Esophagus squamous epithelium (tissue), 5 donors: Measurements from ENCODE around the gene TMEM161B. TPM values are rescaled to one million over a fixed set of nuclear protein-coding genes. Genes with fewer than 3 reads are reported as not detected.

ENCODE experiments used
- DNase-seq: peaks from one replicate; lab custom pipeline; 2025; lab: John Stamatoyannopoulos, UW
- H3K27ac ChIP-seq, 4 donors: fragments of 200-600 bp; sonication (generic); one replicate each; pipeline ENCODE4 v1.5.1; 2016 to 2019; ENCODE audit warnings: mild to moderate bottlenecking in 1 of 4
- H3K27me3 ChIP-seq, 4 donors: fragments of 200-600 bp; sonication (generic); 1 replicate in 3 of 4; 2 replicates in 1 of 4; pipeline versions ENCODE4 v1.5.1 to v1.6.0; 2017 to 2021; ENCODE audit warnings: antibody characterized with exemption in 1 of 4
- H3K36me3 ChIP-seq, 3 donors: fragments of 200-600 bp; sonication (generic); one replicate each; pipeline ENCODE4 v1.5.1; 2016 to 2019
- H3K4me1 ChIP-seq, 3 donors: fragments of 200-600 bp; sonication (generic); one replicate each; pipeline ENCODE4 v1.5.1; 2017 to 2019
- H3K4me3 ChIP-seq, 4 donors: fragments of 200-600 bp; sonication (generic); 1 replicate in 3 of 4; 2 replicates in 1 of 4; pipeline ENCODE4 v1.5.1; 2016 to 2019; ENCODE audit warnings: mild to moderate bottlenecking in 2 of 4, moderate library complexity in 1 of 4
- H3K9me3 ChIP-seq, 3 donors: fragments of 200-600 bp; sonication (generic); one replicate each; pipeline ENCODE4 v1.5.1; 2016 to 2019
- CTCF ChIP-seq, 6 experiments: fragments of 450-650 bp in 4 of 6; fragments of 200-600 bp in 2 of 6; sonication (generic) in 2 of 6; IDR thresholded peaks; one replicate each; pipeline ENCODE4 v1.5.1; 2016 to 2019; ENCODE audit warnings: antibody characterized with exemption in 6 of 6, mild to moderate bottlenecking in 4 of 6, moderate library complexity in 4 of 6
- POLR2A ChIP-seq, 4 donors: fragments of 450-650 bp; IDR thresholded peaks; one replicate each; pipeline ENCODE4 v1.6.1; 2017; ENCODE audit warnings: antibody characterized with exemption in 4 of 4, mild to moderate bottlenecking in 4 of 4, moderate library complexity in 3 of 4
- WGBS, 2 donors: methylation state at CpG; one replicate each; pipeline ENCODE4 v1.1.5; 2018; 5-methylcytosine and 5-hydroxymethylcytosine counted together
- intact Hi-C: fragments of 100-400 bp; cut with DNase I; formaldehyde crosslinking; loops from one replicate; pipeline ENCODE4 v1.15.0; 2022
- total RNA-seq, 4 donors: library from RNA; depleted of rRNA; stranded (reverse); fragments of >200 nt; gene quantifications; one replicate each; pipeline ENCODE4 v1.1.0, GENCODE V29; 2016
- donor health status: DM: yes; HTN: yes; CAD: no.

Gene TMEM161B
- total RNA-seq, 4 donors from 2014 or later = 5.8 to 24.2 (median 14.8) TPM

- H3K36me3 ChIP-seq = no peaks in the 10 kb centered on the region
- no peak overlapping the region for H3K4me3 ChIP-seq
- 77 to 94% methylated on average over 2 of the region's 2 CpGs for WGBS, 2 donors
- no peaks in the 10 kb centered on the region for H3K27me3 ChIP-seq
- H3K9me3 ChIP-seq = no peaks in the 10 kb centered on the region
- intact Hi-C loops = no loop called here
- H3K4me1 ChIP-seq = peaks cover 0 to 22% (median 9%) of the 10 kb centered on the region in 3 donors
- DNase-seq = no peak
- no peak for TF ChIP-seq CTCF (IDR thresholded peaks at IDR 0.05)
- TF ChIP-seq POLR2A (IDR thresholded peaks at IDR 0.05) = no peak
- H3K27ac ChIP-seq = no peak overlapping the region
Observed at GRCh38 chr5:88263349-88263748, 5.3 kb downstream of the TMEM161B start.

DNA sequence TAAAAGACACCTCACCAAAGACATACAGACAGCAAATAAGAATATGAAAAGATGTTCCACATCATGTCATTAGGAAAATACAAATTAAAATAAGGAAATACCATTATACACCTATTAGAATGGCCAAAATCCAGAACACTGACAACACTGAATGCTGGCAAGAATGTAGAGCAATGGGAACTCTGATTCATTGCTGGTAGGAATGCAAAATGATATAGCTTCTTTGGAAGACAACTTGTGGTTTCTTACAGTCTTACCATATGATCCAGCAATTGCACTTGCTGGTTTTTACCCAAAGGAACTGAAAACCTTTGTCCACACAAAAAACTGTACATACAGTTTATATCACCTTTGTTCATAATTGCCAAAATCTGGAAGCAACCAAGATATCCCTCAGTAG lies 6.5 kb downstream of the TMEM161B start:
- DNase-seq = no peak
- Histone ChIP-seq H3K9me3 (no peaks in the 10 kb centered on the region), H3K36me3 (no peaks in the 10 kb centered on the region), H3K27me3 (no peaks in the 10 kb centered on the region), H3K27ac (no peak overlapping the region), H3K4me1 (peaks cover 0 to 10% (median 0%) of the 10 kb centered on the region in 3 donors), H3K4me3 (no peak overlapping the region)
- intact Hi-C loops = no loop called here
- TF ChIP-seq CTCF (IDR thresholded peaks at IDR 0.05) (no peak), POLR2A (IDR thresholded peaks at IDR 0.05) (no peak)

- H3K27ac ChIP-seq = no peak overlapping the region
- intact Hi-C loops = no loop called here
- WGBS, 2 donors = 94 to 96% methylated on average over 2 of the region's 2 CpGs
- H3K36me3 ChIP-seq = no peaks in the 10 kb centered on the region
- no peaks in the 10 kb centered on the region for H3K27me3 ChIP-seq
- no peak for DNase-seq
- H3K9me3 ChIP-seq = no peaks in the 10 kb centered on the region
- H3K4me3 ChIP-seq = no peak overlapping the region
- TF ChIP-seq CTCF (IDR thresholded peaks at IDR 0.05) (no peak), POLR2A (IDR thresholded peaks at IDR 0.05) (no peak)
- no peaks in the 10 kb centered on the region for H3K4me1 ChIP-seq
Observed at GRCh38 chr5:88258636-88259035, 10.0 kb downstream of the TMEM161B start.

DNA sequence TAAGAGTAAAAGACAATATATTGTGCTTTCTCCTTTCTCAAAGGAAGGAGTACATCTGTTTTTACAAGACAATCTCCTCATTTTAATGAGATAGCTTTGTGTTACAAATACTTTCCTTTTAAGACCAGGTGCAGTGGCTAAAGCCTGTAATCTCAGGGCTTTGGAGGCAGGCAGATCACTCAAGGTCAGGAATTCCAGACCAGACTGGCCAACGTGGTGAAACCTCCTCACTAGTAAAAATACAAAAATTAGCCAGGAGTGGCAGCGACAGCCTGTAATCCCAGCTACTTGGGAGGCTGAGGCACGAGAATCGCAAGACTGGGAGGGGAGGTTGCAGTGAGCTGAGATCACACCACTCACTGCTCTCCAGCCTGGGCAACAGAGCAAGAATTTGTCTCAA lies 11.8 kb downstream of the TMEM161B start:
- DNase-seq = no peak
- Histone ChIP-seq H3K9me3 (no peaks in the 10 kb centered on the region), H3K27me3 (no peaks in the 10 kb centered on the region), H3K36me3 (no peaks in the 10 kb centered on the region), H3K4me3 (no peak overlapping the region), H3K27ac (no peak overlapping the region), H3K4me1 (peaks cover 0 to 5% (median 0%) of the 10 kb centered on the region in 3 donors)
- WGBS, 2 donors = 78 to 91% methylated on average over 3 to 4 of the region's 4 CpGs
- intact Hi-C loops = no loop called here
- TF ChIP-seq CTCF (IDR thresholded peaks at IDR 0.05) (no peak), POLR2A (IDR thresholded peaks at IDR 0.05) (no peak)

DNA sequence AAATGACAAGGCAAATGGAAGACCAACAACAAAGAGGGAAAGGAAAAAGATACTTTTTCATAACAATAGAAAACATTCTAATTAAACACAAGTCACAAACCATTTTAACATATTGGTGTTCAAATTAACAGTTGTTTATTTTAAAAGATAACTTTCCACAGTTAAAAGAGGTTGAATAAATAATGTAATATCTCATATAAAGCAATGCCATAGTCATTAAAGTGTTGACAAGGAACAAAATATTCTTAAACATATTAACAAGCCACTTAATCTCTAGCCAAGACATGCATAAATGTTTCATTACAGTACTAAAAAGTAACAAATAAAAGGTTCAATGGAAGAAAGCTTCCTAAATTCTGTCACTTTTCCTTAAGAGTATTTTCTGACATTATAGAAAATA lies 12.6 kb downstream of the TMEM161B start:
- Histone ChIP-seq H3K9me3 (no peaks in the 10 kb centered on the region), H3K36me3 (no peaks in the 10 kb centered on the region), H3K27ac (no peak overlapping the region), H3K27me3 (no peaks in the 10 kb centered on the region), H3K4me1 (peaks cover 0 to 5% (median 0%) of the 10 kb centered on the region in 3 donors), H3K4me3 (no peak overlapping the region)
- DNase-seq = no peak
- no peak for TF ChIP-seq POLR2A (IDR thresholded peaks at IDR 0.05)
- TF ChIP-seq CTCF (IDR thresholded peaks at IDR 0.05) = no peak
- intact Hi-C loops = no loop called here
